HG03565 (cell line): ENCODE data around the gene ZNF679.
"Not testable (repeated sequence)": the region's sequence is repeated elsewhere in the genome, so short reads cannot be mapped to it uniquely, and the experiment has no call there.

ENCODE experiments used
- ATAC-seq: cut with Tn5 transposase; IDR thresholded peaks from one replicate; pipeline ENCODE4 v1.9.1; 2021; ENCODE audit warnings: mild to moderate bottlenecking, moderate library complexity; ENCODE audit not compliant: unreplicated experiment

Gene ZNF679

GRCh38 chr7:64308016-64308270 is 79.7 kb downstream of the ZNF679 start:
- no peak for ATAC-seq

DNA sequence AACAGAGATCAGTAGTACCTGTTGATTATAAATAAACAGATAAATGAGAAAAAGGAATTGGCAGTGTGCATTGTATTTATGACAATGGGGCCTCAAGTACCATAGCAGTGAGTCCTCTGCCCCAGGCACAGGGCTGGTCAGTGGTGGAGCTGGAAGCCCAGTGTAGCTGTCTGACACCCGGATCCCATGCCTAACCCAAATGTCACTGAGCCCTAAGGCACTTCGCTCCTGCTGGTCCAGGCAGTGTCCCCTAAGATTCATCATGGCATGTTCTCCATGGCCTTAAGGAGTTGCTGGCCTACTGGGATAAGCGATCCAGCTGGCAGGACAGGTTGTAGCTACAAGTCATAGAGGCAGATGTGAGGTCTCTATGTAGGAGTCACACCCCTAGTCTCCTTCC is 82.2 kb downstream of the ZNF679 start:
- ATAC-seq: no peak

- ATAC-seq: no peak
Observed at GRCh38 chr7:64312826-64313225, 84.6 kb downstream of the ZNF679 start.

DNA sequence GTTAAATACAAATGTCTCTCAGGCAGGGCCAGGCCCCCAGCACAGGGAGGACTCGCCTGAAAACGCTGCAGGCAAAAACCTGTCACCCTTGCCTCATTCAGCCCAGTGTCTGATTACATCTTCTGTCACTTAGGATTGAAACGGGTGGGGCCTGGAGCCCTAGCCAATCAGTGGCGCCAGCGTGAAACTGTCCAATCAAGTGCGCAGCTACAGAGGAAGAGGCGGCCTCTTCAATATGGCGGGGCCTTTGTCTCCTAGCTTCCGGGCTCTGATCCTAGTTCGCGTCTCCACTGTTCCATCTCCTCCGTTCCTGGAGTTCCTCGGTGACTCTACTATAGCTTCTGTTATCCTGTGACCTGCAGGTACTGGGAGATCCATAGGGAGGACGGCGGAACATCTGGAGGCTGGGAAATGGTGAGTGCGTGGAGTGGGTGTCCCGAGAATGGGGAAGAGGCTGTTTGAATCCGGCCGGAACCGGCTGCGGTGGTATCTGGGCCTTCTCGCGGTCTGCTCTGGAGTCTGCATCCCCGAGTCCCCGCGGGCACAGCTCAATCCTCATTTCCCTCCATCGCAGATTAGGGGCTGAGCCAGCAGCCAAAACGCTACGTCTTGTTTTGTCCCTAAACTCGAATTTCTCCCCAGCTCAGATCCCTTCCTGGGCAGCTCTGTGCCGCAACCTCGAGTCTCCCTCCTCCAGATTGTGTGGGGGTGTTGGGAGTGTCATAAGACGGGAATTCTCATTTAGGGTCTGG is 85.6 kb downstream of the ZNF679 start, which contains the start of gene ZNF736:
TSS of gene ZNF736 (plus strand) at position 222 of the 752 bp plus-strand sequence. CDS start at position 412, 190 bp downstream.
- peak; percentile 100 for ATAC-seq

DNA sequence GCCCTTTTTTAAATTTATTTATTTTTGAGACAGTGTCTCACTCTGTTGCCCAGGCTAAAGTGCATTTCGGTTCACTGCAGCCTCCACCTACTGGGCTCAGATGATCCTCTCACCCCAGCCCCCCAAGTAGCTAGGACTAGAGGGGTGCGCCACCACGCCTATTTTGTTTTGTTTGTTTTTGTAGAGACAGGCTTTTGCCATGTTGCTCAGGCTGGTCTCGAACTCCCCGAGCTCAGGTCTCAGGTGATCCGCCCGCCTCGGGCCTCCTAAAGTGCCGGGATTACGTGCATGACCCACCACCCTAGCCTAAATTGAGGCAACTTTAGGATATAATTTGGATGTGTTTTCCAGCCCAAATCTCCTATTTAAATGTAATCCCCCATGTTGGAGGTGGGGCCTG is 86.3 kb downstream of the ZNF679 start:
- ATAC-seq: no peak

- not testable (repeated sequence) for ATAC-seq
Observed at GRCh38 chr7:64316031-64316742, 87.9 kb downstream of the ZNF679 start.
